IMR-90 (cell line): ENCODE measurements around the gene RAPGEF2.

Source experiments
- BHLHE40 ChIP-seq: fragments of 150-350 bp; IDR thresholded peaks from 2 replicates; pipeline ENCODE4 v1.6.1; 2016; ENCODE audit warnings: mild to moderate bottlenecking, low read depth, low read length
- MAZ ChIP-seq: IDR thresholded peaks from 2 replicates; pipeline ENCODE4 v1.6.1; 2012; ENCODE audit warnings: low read depth, mild to moderate bottlenecking, low read length, improper control_type of control experiment, moderate library complexity, borderline replicate concordance
- POLR2A ChIP-seq: IDR thresholded peaks from 2 replicates; pipeline ENCODE4 v1.6.1; 2012; ENCODE audit warnings: mild to moderate bottlenecking, low read depth, low read length
- TF ChIP-seq, protein P1 (sequence below): conservative IDR thresholded peaks from 2 replicates; pipeline ENCODE4 v1.5.1; 2012; ENCODE audit warnings: mild to moderate bottlenecking, low read depth, low read length, improper control_type of control experiment

DNA sequence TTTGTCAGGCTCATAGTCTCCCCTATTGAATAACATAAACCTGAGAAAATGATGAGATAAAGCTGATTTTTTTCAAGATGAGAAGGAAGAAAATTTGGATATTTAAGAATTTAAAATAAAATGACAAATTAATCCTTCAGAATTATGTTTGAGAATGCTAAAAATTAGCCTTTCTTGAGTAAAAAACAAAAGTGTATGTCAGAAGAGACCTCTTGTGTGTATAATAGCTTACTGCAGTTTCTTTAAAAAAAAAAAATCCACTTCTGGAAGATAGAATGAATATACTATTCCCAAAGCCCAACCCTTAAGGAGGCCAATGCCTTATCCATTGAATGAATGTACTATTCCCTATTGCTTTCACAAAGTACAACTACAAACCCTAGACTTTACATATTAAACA is 281.8 kb downstream of the RAPGEF2 start:
- TF ChIP-seq, protein P1, sequence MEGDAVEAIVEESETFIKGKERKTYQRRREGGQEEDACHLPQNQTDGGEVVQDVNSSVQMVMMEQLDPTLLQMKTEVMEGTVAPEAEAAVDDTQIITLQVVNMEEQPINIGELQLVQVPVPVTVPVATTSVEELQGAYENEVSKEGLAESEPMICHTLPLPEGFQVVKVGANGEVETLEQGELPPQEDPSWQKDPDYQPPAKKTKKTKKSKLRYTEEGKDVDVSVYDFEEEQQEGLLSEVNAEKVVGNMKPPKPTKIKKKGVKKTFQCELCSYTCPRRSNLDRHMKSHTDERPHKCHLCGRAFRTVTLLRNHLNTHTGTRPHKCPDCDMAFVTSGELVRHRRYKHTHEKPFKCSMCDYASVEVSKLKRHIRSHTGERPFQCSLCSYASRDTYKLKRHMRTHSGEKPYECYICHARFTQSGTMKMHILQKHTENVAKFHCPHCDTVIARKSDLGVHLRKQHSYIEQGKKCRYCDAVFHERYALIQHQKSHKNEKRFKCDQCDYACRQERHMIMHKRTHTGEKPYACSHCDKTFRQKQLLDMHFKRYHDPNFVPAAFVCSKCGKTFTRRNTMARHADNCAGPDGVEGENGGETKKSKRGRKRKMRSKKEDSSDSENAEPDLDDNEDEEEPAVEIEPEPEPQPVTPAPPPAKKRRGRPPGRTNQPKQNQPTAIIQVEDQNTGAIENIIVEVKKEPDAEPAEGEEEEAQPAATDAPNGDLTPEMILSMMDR, result peak; percentile 45
- TF ChIP-seq BHLHE40 (no peak), MAZ (no peak), POLR2A (no peak)
